Measurements from ENCODE around the gene MCTP1. TPM values are rescaled to one million over a fixed set of nuclear protein-coding genes. Genes with fewer than 3 reads are reported as not detected.

MCTP1 gene
- total RNA-seq, 4 donors from 2014 or later: 44.7 to 88.7 (median 74.3) TPM

GRCh38 chr5:95159603-95160002, 125.3 kb downstream of the MCTP1 start:
- TF ChIP-seq CTCF (IDR thresholded peaks at IDR 0.05; ENCODE audit: low read depth): no peak

GRCh38 chr5:95155888-95156287, 129.0 kb downstream of the MCTP1 start:
- no peak for TF ChIP-seq CTCF (IDR thresholded peaks at IDR 0.05; ENCODE audit: low read depth)

GRCh38 chr5:95153511-95153910, 131.4 kb downstream of the MCTP1 start:
- TF ChIP-seq CTCF (IDR thresholded peaks at IDR 0.05; ENCODE audit: low read depth): no peak

GRCh38 chr5:95152535-95152934, 132.4 kb downstream of the MCTP1 start:
- TF ChIP-seq CTCF (IDR thresholded peaks at IDR 0.05; ENCODE audit: low read depth): no peak

GRCh38 chr5:95152131-95152530, 132.8 kb downstream of the MCTP1 start:
- TF ChIP-seq CTCF (IDR thresholded peaks at IDR 0.05; ENCODE audit: low read depth): no peak

- no peak for TF ChIP-seq CTCF (IDR thresholded peaks at IDR 0.05; ENCODE audit: low read depth)
Measured at GRCh38 chr5:95151694-95152093, 133.2 kb downstream of the MCTP1 start.

GRCh38 chr5:95149387-95149786, 135.5 kb downstream of the MCTP1 start:
- TF ChIP-seq CTCF (IDR thresholded peaks at IDR 0.05; ENCODE audit: low read depth): no peak
